NOMO-1 treated with dmso at 0.1 percent for 144 hours (cell line): ENCODE measurements around the gene OBP2A.
"Not testable (repeated sequence)": the region's sequence is repeated elsewhere in the genome, so short reads cannot be mapped to it uniquely, and the experiment has no call there.

Experiments used
- DNase-seq: peaks from one replicate; lab custom pipeline; 2025; ENCODE audit not compliant: unreplicated experiment; lab: John Stamatoyannopoulos, UW

OBP2A gene

DNA sequence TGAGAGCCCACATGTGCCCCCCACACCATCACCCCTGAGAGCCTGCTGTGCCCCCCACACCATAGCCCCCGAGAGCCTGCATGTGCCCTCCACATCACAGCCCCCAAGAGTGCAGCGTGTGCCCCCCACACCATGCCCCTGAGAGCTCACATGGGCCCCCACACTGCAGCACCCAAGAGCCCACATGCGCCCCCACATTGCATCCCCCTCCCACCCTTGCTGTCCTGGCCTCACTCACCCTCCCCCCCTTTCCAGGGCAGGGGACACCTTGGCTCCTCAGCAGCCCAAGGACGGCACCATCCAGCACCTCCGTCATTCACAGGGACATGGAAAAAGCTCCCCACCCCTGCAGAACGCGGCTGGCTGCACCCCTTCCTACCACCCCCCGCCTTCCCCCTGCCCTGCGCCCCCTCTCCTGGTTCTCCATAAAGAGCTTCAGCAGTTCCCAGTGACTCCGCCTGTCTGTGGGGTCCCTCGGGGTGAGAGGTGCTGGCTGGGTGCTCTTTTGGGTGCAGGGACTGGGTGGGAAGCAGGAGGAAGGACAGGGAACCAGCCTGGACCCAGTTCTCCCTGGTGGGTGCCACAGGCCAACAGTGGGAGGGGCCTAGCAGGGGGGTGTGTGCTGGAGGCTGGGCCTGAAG is 19.7 kb upstream of the OBP2A start:
- DNase-seq, result no peak

DNA sequence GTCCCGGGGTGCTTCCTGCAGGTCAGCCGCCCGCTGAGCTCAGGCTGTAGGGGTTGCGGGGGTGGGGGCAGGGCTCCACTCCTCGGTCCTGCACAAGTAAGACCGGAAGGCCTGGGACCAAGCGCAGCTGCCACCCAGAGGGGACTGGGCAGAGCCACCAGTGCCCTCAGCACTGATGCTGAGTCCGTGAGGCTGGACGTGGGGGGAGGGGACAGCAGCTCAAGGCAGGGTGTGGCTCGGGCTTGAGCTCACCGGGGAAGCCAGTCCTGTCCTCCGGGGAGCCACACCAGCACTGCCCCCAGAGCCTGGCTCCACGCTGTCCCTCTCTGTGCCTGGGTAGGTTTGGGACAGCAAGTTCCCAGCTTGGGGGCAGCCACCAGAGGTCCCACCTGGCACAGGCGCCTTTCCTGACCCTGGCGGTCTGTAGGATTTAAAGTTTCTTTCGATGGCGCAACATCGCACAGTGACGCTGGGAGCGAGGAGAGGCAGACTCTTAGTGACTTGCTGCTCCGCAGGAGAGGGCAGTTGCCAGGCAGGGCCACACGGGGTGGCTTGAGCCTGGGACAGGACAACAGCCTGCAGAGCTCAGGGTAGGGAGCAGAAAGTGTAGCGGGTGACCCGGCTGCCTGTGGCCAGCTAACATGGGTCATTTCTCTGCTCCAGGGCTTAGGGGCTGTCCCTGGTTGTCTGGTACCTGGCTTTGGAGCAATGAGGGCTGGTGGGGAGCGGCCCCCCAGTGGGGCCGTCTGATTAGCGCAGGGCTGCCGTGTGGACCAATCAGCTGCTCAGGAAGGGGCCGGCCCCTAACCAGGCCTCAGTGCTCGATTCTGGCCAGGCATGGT is 19.0 kb upstream of the OBP2A start:
- DNase-seq, result no peak

DNA sequence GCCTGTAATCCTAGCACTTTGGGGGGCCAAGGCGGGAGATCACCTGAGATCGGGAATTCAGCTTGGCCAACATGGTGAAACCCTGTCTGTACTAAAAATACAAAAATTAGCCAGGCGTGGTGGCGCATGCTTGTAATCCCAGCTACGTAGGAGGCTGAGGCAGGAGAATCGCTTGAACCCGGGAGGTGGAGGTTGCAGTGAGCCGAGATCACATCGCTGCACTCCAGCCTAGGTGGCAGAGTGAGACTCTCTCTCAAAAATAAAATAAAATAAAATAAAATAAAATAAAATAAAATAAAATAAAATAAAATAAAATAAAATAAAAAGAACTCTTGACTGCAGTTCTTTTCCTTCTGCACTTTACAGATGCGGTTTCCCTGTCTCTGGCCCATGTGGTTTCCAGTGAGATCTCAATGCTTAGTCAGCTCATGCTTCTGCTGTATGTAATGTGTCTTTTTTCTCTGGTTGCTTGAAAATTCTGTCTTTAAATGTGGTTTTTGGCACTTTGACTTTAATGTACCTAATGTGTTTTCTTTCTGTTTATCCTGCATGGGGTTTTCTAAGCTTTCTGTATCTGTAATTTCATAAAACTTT is 17.0 kb upstream of the OBP2A start:
- not testable (repeated sequence) for DNase-seq

DNA sequence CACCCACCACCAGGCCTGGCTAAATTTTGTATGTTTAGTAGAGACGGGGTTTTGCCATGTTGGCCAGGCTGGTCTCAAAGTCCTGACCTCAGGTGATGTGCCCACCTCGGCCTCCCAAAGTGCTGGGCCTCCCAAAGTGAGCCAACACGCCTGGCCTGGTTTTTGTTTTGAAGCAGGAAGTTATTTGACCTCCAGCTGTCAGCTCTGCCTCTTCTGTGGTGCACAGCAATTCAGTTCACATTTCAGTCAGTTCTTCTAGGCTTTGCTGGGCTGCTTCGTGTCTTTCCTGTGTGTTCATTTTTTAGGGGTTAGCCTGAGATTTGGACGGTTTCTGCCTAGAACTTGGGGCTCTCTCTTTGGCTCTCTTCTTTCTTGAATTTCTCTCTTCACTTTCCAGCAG is 15.8 kb upstream of the OBP2A start:
- DNase-seq, result no peak

DNA sequence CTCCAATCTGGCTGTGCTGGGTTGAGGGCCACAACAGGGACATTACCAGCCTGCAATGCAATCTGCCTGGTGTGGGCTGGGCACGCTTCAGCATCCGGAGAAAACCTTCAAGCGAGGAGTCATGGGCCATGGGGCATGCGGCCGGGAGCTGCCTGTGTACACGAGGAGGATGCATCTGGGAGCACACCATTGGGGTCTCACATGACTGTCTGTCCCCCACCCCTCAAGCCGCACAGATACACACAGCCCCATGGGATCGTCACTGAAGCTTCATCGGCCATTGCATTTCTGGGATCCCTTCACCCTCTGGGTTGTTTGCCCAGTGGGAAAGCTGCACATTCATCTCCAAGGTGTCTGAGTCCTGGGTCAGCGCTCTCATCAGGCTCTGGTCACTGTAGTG is 14.8 kb upstream of the OBP2A start:
- DNase-seq, result no peak

DNA sequence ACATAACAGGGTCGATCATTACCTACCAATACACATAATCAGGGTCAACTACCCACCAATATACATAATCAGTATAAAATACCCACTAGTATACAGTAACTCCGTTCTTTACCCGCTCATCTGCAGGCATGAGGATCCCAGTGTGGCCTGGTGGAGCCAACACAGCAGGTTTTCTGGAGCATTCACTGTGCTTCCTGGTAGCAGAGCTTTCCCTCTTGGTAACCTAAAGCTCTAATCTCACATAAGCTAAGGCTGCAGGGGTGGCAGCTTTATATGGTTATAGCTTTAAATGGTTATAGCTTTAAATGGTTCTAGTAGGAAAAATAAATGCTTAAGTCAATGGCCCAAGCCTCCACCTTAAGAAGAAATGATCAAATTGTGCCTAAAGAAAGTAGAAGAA is 12.8 kb upstream of the OBP2A start:
- no peak for DNase-seq

DNA sequence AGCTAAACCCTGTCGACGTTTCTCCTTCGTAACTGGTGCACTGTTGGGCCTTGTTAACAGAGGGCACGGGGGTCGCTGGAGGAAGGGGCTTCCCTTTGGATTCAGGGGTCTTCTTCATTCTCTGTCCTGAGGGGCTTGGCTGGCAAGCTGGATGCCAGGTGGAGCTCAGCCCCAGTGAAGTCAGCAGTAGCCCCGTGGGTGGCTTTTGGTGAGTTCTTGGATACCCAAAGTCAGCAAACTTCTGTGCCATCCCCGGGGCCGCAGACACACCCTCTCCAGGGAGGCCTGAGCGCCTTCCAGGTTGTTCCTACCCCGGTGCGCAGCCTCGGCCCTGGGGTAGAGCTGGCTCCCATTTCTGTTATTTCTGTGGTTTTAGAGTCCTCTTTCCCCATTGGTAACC is 12.3 kb upstream of the OBP2A start:
- DNase-seq, result no peak

DNA sequence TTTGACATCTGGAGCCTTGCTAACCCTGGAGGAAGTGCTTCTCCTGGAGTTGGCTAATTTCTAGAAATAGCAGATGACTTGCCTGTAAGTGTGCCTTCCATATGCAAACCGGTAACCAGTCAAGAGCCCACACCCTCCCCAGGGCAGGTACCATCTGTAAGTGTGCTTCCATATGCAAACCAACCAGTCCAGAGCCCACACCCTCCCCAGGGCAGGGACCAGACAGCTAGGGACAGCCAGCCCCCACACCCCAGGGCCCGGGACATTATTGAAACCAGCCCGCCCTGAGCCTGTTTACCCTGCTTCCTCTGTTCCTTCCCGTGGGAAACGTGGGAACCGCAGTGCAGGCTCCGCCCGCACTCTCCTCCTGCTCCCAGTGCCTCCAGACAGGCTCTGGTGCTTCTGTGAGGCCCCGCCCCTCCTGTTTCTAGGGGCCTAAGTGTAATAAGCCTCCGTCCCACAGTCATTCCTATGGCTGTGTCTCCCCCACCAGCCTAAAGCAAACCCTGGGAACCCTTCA is 11.7 kb upstream of the OBP2A start:
- not testable (repeated sequence) for DNase-seq

DNA sequence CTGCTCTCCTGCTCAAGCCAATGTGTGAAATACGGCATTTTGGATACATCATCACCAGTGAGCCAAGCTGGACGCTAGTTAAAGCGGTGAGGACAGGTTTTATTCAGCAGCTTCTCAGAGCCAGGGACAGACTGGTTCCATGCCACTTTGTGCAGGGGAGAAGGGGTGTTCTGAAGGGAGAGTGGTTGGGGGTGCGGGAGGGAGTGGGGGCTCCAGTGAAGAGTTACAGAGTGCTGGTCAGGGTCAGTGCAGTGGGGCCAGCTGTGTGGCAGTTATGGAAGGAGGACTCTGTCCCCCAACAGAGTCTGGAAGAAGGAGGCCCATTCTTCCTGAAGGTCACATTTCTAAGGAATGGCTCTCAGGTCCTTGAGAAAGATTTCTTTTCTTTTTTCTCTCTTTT is 11.1 kb upstream of the OBP2A start:
- not testable (repeated sequence) for DNase-seq

DNA sequence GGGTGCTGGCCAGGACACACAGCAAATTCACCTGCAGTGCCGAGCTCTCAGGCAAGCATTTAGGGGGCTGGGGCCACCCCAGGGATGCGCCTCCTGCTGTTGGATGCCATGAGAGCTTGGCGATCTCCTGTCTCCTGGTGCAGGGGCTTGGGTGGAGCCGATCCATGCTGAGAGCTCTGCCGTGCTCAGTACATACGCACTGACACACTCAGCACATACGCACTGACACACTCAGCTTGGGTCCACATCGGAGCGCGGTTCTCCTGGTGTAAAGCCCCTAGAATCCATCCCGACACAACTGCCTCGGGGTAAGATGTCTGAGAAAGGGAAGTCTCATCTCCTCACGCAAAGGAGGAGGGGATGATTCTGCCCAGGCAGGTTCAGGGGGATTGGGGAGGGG is 10.3 kb upstream of the OBP2A start:
- not testable (repeated sequence) for DNase-seq

DNA sequence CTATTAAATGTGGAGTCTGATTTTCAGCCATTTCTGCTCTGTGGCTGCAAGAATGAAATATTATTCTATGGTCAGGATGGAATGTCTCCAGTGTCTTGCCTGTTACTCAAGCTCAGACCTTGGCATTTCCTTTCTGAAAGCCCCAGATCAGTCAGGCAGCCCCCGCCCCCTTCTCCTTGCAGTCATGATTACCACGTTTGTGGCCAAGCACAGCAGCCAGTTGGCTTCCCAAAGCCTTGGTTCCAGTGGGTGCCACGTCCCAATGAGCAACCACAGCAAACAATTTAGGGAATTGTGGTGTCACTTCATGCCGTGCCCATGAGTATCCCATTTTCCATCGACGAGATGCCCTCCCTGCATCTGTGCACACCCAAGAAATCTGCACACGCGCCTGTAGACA is 9.7 kb upstream of the OBP2A start:
- no peak for DNase-seq

DNA sequence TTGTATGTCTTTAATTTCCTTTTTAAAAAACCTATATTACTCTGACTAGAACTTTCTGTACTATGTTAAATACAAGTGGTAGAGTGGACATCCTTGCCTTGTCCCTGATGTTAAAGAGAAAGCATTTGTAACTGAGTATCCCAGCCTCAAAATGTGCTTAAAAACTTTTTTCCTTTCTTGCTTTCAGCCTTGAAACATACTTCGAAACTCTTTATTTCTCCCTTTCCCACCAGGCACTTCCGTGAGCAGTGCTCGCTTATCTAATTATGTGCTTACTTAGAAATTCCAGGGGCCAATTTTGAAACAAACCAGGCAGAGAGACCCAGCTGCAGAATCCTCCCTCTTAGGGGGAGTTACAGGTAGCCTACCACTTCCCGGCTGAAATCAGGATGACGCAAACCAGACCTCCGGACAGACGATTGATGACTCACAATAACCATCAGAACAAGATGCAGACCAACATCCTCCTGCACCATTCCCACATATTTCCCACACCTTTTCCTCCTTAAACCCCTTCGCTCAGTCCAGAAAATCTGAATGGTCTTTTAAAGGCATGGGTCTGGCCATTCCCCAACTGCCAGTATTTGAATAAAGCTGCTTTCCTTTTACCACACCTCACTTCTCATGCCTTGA is 2.5 kb upstream of the OBP2A start:
- DNase-seq, result not testable (repeated sequence)

DNA sequence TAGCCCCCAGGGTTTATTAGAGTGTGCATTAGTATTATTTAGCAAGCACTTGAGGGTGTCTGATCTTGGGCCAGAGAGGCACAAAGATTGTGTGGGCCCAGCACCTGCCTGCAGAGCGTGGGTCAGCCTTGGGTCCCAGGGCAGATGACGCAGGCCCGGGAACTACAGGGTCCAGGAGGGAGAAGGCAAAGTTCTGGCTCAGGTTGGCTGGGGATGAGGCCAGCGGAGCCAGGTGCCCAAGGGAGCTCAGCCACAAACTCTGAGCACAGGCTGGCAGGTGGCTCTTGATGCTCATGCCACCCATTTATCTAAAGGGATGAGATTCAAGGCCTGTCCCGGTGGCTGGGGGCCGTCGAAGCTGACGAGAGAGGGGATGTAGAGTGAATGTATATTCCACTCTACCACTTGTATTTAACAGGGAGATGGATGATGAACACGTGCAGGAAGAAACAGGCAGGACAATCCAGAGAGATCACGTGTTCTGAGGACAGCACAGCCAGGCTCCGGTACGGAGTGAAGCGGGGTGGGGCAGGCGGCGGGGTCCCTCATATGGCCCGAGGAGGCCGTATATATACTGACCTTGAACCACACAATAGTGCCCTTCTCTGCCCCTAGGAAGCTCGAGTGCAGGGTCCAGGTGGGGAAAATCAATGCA is 818 bp upstream of the OBP2A start:
- no peak for DNase-seq

DNA sequence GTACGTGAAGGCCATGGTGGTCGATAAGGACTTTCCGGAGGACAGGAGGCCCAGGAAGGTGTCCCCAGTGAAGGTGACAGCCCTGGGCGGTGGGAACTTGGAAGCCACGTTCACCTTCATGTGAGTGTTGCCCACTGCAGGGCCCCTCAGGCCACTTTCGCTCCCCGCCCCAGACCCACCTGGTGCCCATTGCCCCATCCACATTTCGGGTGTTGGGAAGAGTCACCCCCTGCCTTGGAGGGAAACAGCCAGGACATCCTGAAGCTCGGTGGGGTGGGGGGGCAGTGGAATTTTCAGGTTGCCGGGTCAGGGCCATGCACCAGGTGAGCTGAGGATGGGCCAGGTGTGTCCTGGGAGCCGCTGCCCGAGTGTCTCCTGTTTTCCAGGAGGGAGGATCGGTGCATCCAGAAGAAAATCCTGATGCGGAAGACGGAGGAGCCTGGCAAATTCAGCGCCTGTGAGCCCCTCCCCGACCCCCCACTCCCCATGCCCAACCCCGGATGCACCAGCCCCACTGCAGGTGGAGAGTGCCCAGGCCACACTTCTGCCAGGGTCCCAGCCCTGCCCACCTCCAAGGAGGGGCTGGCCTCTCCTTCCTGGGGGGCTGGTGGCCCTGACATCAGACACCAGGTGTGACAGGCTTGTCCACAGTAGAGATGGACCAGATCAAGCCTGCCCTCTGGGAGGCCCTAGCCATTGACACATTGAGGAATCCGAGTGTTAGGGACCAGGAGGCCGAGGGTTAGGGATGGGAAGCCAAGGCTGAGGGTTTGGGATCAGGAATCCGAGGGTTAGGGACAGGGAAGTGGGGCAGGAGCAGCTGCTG is 1.1 kb downstream of the OBP2A start:
- DNase-seq, result not testable (repeated sequence)

DNA sequence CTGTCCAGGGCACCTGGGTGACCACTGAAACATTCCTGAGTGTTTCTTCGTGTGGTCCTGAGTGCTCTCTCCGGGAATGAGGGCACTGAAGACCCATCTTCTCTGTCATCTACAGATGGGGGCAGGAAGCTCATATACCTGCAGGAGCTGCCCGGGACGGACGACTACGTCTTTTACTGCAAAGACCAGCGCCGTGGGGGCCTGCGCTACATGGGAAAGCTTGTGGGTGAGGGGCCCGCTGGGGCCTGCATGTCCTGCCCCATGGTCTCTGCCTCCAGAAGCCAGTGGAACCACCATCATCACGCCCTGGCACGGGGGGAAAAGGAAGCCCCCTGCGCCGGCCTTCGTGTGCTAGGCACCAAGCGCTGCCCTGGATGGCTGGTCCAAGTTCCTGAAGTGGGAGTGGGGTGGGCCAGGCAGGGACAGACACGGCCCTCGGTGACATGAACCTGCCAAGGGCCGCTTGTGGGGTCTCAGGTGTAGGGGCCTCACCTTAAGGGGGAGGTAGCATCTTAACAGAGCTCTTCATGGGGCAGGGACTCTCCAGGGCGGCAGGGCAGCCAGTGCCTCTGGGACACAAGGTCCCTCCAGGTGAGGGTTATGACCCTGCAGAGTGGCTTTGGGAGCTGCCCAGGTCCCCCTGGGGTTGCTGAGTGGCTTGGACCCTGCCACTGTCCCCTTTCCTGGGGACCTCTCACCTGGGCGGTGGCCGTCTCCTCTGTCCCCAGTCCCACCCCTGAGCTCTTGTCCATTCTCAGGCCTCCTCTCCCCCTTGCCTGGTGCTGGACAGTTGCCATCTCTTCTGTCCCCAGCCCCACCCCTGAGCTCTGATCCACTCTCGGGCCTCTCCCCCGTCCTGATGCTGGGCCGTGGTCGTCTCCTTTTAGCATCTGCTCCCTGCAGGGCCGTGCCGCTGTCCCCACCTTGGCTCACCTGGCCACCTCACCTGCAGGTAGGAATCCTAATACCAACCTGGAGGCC is 2.1 kb downstream of the OBP2A start:
- DNase-seq, result no peak

DNA sequence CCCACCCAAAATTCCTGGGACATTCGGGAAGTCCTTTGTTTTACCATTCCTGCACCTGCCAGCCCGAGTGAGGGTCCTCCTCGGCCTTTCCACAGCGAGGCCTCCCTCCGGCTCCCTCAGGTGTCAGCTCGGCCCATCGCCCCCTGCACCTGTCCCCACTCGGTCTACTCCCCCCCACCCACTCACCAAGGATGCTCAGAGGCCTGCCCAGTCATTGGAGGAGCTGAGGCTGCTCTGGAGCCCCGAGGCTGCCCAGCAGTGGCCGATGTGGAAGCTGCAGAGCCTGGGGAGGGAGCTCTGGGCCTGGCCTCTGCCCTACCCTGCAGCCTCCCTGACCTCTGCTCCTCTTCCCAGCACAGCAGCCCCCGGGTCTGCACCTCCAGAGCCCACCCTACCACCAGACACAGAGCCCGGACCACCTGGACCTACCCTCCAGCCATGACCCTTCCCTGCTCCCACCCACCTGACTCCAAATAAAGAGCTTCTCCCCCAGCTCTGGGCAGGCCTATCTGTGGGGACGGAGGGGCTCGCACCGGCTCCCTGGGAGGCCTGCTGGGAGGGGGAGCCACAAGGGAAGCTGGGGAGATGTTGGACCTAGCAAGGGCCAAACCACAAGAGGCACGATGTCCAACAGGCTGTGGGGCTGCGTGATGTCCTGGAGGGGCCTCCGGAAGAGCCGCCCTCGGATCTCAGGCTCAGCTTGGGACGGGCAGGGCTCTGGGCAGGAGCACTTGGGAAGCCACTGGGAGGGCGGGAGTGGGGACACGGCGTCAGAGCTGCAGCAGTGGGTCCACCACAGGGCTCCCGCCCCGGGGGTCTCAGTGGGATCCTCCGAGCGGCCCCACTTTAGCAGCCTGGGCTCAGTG is 3.8 kb downstream of the OBP2A start:
- DNase-seq, result not testable (repeated sequence)

DNA sequence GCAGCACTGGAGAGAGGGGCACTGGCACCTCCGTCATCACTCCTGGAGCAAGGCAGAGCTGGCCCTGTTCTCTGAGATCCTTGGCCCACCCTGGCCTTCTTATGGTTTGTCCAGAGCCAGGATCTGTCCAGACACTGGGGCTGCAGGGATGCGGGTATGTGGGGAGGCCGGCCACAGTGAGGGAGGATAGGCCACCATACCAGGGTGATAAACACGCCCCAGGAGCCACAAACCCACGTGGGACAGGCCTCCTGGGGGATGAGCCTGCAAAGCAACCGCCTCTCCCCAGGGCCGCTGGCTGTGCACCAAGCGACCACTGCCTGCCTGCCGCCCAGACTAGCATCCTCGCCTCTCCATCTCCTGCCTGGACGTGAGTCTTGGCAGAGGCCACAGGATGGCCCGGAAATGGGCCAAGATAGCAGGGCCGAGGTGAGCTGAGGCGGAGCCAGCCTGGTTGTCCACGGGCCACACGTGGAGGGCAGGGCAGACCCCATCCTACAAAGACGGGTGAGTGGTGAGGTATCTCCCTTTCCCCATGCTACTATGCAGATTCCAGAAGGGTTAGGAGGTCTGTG is 4.5 kb downstream of the OBP2A start:
- no peak for DNase-seq

DNA sequence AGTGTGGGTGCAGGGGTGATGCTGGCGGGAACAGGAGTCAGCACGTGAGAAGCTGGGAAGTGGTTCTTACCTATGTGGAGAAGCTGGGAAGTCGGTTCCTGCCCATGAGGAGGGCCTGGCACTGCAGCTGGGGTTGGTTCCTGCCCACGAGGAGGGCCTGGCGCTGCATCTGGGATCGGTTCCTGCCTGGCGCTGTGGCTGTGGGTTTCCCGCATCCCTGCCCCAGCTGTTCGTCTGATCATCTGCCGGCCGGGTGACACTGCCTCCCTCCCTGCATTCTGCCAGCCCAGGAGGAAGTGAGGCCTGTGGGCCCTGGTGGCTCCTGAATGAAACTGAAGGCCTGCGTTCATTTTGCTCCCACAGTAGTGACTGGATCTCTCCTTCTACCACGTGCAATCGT is 5.1 kb downstream of the OBP2A start:
- no peak for DNase-seq
